ENCODE data around the gene CCR9.
A peak's percentile ranks its signal among the peaks of the same experiment; 100 is the strongest.

Gene CCR9

GRCh38 chr3:45871780-45872179 lies 14.6 kb upstream of the CCR9 start:
- TF ChIP-seq POU2F2 (IDR thresholded peaks at IDR 0.05; ENCODE audit: low read depth, low read length) = no peak
- TF ChIP-seq POLR2AphosphoS5 (IDR thresholded peaks at IDR 0.05; ENCODE audit: low read depth, low read length) = no peak
- TF ChIP-seq SPI1 (IDR thresholded peaks at IDR 0.05; ENCODE audit: low read depth, low read length) = no peak
- no peak for TF ChIP-seq POLR2A (IDR thresholded peaks at IDR 0.05; ENCODE audit: low read depth, low read length)
- TF ChIP-seq TAF1 (IDR thresholded peaks at IDR 0.05; ENCODE audit: low read depth, low read length) = no peak
- TF ChIP-seq PAX5 (IDR thresholded peaks at IDR 0.05; ENCODE audit: insufficient read depth, low read length, severe bottlenecking) = no peak
- FAIRE-seq (no peak), DNase-seq (ENCODE audit: insufficient read length, low spot score) (no peak)

GRCh38 chr3:45872569-45872968 lies 13.8 kb upstream of the CCR9 start:
- FAIRE-seq (no peak), DNase-seq (ENCODE audit: insufficient read length, low spot score) (no peak)
- no peak for TF ChIP-seq TAF1 (IDR thresholded peaks at IDR 0.05; ENCODE audit: low read depth, low read length)
- TF ChIP-seq SPI1 (IDR thresholded peaks at IDR 0.05; ENCODE audit: low read depth, low read length) = peak; percentile 72

GRCh38 chr3:45873036-45873435 lies 13.3 kb upstream of the CCR9 start:
- no peak for DNase-seq (ENCODE audit: insufficient read length, low spot score)
- FAIRE-seq = no peak
- TF ChIP-seq POLR2AphosphoS5 (IDR thresholded peaks at IDR 0.05; ENCODE audit: low read depth, low read length) (no peak), POU2F2 (IDR thresholded peaks at IDR 0.05; ENCODE audit: low read depth, low read length) (no peak), PAX5 (IDR thresholded peaks at IDR 0.05; ENCODE audit: insufficient read depth, low read length, severe bottlenecking) (no peak), POLR2A (IDR thresholded peaks at IDR 0.05; ENCODE audit: low read depth, low read length) (no peak), SPI1 (IDR thresholded peaks at IDR 0.05; ENCODE audit: low read depth, low read length) (no peak), TAF1 (IDR thresholded peaks at IDR 0.05; ENCODE audit: low read depth, low read length) (no peak)

GRCh38 chr3:45873638-45874037 lies 12.7 kb upstream of the CCR9 start:
- FAIRE-seq (no peak), DNase-seq (ENCODE audit: insufficient read length, low spot score) (no peak)
- TF ChIP-seq POLR2AphosphoS5 (IDR thresholded peaks at IDR 0.05; ENCODE audit: low read depth, low read length) (no peak), PAX5 (IDR thresholded peaks at IDR 0.05; ENCODE audit: insufficient read depth, low read length, severe bottlenecking) (no peak), POLR2A (IDR thresholded peaks at IDR 0.05; ENCODE audit: low read depth, low read length) (no peak), SPI1 (IDR thresholded peaks at IDR 0.05; ENCODE audit: low read depth, low read length) (no peak), TAF1 (IDR thresholded peaks at IDR 0.05; ENCODE audit: low read depth, low read length) (no peak), POU2F2 (IDR thresholded peaks at IDR 0.05; ENCODE audit: low read depth, low read length) (no peak)

GRCh38 chr3:45874677-45875346 lies 11.5 kb upstream of the CCR9 start:
- no peak for TF ChIP-seq SPI1 (IDR thresholded peaks at IDR 0.05; ENCODE audit: low read depth, low read length)
- no peak for TF ChIP-seq POLR2AphosphoS5 (IDR thresholded peaks at IDR 0.05; ENCODE audit: low read depth, low read length)
- TF ChIP-seq PAX5 (IDR thresholded peaks at IDR 0.05; ENCODE audit: insufficient read depth, low read length, severe bottlenecking) = no peak
- no peak for TF ChIP-seq TAF1 (IDR thresholded peaks at IDR 0.05; ENCODE audit: low read depth, low read length)
- no peak for TF ChIP-seq POLR2A (IDR thresholded peaks at IDR 0.05; ENCODE audit: low read depth, low read length)
- no peak for TF ChIP-seq POU2F2 (IDR thresholded peaks at IDR 0.05; ENCODE audit: low read depth, low read length)
- DNase-seq (ENCODE audit: insufficient read length, low spot score) = no peak
- FAIRE-seq = peak; percentile 9

- FAIRE-seq (no peak), DNase-seq (ENCODE audit: insufficient read length, low spot score) (no peak)
- TF ChIP-seq TAF1 (IDR thresholded peaks at IDR 0.05; ENCODE audit: low read depth, low read length) (no peak), POU2F2 (IDR thresholded peaks at IDR 0.05; ENCODE audit: low read depth, low read length) (0 out of 2 replicates have a peak, but pooled peaks have one; percentile 55)
Observed at GRCh38 chr3:45878124-45878523, 8.2 kb upstream of the CCR9 start.

- no peak for DNase-seq (ENCODE audit: insufficient read length, low spot score)
- no peak for FAIRE-seq
- TF ChIP-seq POLR2AphosphoS5 (IDR thresholded peaks at IDR 0.05; ENCODE audit: low read depth, low read length) = no peak
- TF ChIP-seq POLR2A (IDR thresholded peaks at IDR 0.05; ENCODE audit: low read depth, low read length) = no peak
- no peak for TF ChIP-seq TAF1 (IDR thresholded peaks at IDR 0.05; ENCODE audit: low read depth, low read length)
- TF ChIP-seq PAX5 (IDR thresholded peaks at IDR 0.05; ENCODE audit: insufficient read depth, low read length, severe bottlenecking) = no peak
- TF ChIP-seq SPI1 (IDR thresholded peaks at IDR 0.05; ENCODE audit: low read depth, low read length) = no peak
- no peak for TF ChIP-seq POU2F2 (IDR thresholded peaks at IDR 0.05; ENCODE audit: low read depth, low read length)
Observed at GRCh38 chr3:45880725-45881077, 5.6 kb upstream of the CCR9 start.

- no peak for DNase-seq (ENCODE audit: insufficient read length, low spot score)
- peak; percentile 89 for FAIRE-seq
- TF ChIP-seq PAX5 (IDR thresholded peaks at IDR 0.05; ENCODE audit: insufficient read depth, low read length, severe bottlenecking) = peak; percentile 21
- no peak for TF ChIP-seq SPI1 (IDR thresholded peaks at IDR 0.05; ENCODE audit: low read depth, low read length)
- 0 out of 2 replicates have a peak, but pooled peaks have one; percentile 55 for TF ChIP-seq POU2F2 (IDR thresholded peaks at IDR 0.05; ENCODE audit: low read depth, low read length)
- peak; percentile 50; the same call in 1 of the 2 replicates for TF ChIP-seq POLR2AphosphoS5 (IDR thresholded peaks at IDR 0.05; ENCODE audit: low read depth, low read length)
- TF ChIP-seq TAF1 (IDR thresholded peaks at IDR 0.05; ENCODE audit: low read depth, low read length) = 0 out of 2 replicates have a peak, but pooled peaks have one; percentile 15
- peak; percentile 25; the same call in 1 of the 2 replicates for TF ChIP-seq POLR2A (IDR thresholded peaks at IDR 0.05; ENCODE audit: low read depth, low read length)
Observed at GRCh38 chr3:45881078-45882022, 5.0 kb upstream of the CCR9 start.

- no peak for TF ChIP-seq POU2F2 (IDR thresholded peaks at IDR 0.05; ENCODE audit: low read depth, low read length)
- no peak for TF ChIP-seq PAX5 (IDR thresholded peaks at IDR 0.05; ENCODE audit: insufficient read depth, low read length, severe bottlenecking)
- no peak for TF ChIP-seq SPI1 (IDR thresholded peaks at IDR 0.05; ENCODE audit: low read depth, low read length)
- no peak for TF ChIP-seq POLR2AphosphoS5 (IDR thresholded peaks at IDR 0.05; ENCODE audit: low read depth, low read length)
- no peak for TF ChIP-seq POLR2A (IDR thresholded peaks at IDR 0.05; ENCODE audit: low read depth, low read length)
- no peak for TF ChIP-seq TAF1 (IDR thresholded peaks at IDR 0.05; ENCODE audit: low read depth, low read length)
- DNase-seq (ENCODE audit: insufficient read length, low spot score) = no peak
- FAIRE-seq = no peak
Observed at GRCh38 chr3:45884368-45885201, 1.8 kb upstream of the CCR9 start.
